Stimulated activated CD4-positive, alpha-beta T cell treated with anti-CD3 and anti-CD28 coated beads, Interleukin-12 subunit alpha, Interleukin-12 subunit beta, amount 100 ng/mL, for 4 hours (primary cell): ENCODE results near the gene GAS2L1.
"Not testable (repeated sequence)": the region's sequence is repeated elsewhere in the genome, so short reads cannot be mapped to it uniquely, and the experiment has no call there.

Experiments used
- DNase-seq: peaks from one replicate; pipeline ENCODE4 v3.0.0-alpha.2; 2020

Gene GAS2L1

DNA sequence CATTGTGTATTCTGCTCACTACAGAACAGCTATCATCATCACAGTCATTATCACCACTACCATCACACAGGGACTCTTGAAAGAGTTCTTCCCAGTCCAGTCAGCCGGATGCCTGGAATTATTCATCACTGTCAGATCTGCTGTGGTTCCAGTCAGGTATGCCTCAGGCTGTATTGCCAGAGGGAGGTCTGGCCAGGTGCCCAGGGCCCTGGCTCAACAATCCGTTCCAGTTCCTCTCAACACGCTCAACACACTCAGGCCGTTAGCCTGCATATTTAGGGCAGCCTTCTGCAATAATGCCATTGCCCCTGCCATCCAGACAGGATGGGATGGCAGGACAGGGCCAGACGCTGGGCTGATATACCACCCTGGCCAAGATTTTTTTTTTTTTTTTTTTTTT lies 37.7 kb downstream of the GAS2L1 start:
- DNase-seq = no peak

DNA sequence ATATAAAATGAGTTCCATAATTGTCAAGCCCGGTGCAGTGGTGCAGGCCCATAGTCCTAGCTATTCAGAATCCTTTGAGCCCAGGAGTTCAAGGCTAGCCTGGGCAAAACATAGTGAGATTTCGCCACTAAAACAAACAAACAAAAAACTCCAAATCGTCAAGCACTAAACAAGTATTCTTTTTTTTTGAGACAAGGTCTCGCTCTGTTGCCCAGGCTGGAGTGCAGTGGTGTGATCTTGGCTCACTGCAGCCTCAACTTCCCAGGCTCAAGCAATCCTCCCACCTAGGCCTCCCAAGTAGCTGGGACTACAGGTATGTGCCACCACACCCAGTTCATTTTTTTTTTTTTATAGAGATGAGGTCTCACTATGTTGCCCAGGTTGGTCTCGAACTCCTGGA lies 38.4 kb downstream of the GAS2L1 start:
- not testable (repeated sequence) for DNase-seq

DNA sequence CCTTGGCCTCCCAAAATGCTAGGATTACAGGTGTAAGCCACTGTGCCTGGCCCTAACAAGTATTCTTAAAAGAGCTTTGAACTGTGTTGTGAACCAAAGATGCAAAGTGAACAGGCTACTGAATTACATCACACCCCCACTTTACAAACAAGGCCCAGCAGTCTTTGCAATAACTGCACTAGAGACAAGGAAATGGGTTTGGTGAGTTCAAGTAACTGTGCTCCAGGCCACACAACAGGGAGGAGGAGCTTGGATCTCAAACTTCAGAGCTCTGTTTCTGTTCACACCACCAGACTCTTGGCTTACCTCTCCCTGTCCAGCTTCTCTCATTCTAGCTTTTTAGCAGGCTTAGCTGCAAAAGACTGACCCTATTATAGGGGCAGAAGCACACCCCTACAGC lies 39.5 kb downstream of the GAS2L1 start:
- no peak for DNase-seq

DNA sequence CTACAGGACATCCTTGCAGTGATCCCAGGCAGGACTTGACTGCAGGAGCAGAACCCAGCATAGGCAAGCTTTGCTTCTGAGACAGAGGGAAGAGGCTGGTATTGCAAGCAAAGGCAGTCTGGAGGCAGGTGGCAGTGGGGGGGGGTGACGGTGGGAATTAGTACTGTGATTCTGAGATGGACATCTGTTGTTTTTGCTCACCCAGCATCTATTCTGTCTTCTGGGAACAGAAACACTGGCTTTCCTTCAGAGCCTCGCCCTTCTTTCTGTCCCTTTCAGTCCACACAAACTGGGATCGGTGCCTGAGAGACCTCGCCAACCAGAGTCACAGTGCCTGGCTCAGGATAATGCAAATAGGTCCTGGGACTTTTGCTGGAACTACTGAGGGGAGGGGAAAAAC lies 40.2 kb downstream of the GAS2L1 start:
- no peak for DNase-seq

DNA sequence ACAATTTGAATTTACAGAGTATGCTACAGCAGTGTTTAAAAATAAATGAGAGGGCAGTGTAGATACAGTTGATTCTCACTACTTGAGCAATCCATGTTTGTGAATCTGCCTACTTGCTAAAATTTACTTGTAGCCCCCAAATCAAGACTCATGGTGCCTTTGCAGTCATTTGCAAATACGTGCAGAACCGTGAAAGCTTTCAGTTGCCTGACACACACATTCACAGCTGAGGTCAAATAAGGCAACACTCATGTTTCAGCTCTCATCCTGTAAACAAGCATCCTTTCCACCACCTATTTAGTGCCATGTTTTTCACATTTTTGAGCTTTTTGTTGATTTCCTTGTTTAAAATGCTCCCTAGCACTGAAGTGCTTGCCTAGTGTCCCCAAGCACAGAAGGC lies 41.6 kb downstream of the GAS2L1 start:
- no peak for DNase-seq

DNA sequence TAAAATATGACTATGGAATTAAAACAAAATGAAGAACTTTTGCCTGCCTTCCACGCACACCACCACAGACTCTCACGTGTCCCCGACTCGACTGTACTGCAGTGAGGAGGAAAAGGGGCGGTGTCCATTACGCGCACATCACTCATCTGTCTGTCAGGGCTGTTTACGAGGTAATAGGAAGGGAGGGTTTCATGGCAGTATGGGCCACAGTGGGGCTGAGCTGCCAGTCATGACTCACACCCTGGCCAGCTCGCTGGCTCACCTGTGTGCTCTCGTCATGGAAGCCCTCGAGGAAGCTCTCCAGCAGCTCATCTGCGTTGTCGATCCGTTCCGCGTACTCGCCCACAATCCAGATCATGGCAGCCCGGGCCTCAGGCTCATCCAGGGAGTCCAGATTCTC lies 42.5 kb downstream of the GAS2L1 start:
- DNase-seq = no peak

DNA sequence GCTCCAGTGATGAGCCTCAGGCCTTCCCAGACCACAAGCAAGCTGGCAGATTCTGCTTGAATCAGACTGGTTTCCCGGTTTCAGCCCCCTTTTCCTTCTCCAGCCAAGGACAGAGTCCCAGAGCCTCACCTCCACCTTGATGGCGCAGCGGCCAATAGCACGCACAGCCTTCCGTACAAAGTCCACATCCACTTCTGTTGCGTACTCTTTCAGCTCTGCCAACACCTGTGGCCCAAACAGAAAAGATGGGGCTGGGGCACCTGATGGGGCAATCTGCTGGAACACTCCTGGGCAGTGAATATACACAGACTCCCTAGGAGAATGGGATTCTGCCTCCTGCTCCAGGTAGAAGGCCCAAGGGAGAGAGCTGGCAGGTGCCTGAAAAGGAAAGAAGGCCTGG lies 44.6 kb downstream of the GAS2L1 start:
- DNase-seq = no peak

DNA sequence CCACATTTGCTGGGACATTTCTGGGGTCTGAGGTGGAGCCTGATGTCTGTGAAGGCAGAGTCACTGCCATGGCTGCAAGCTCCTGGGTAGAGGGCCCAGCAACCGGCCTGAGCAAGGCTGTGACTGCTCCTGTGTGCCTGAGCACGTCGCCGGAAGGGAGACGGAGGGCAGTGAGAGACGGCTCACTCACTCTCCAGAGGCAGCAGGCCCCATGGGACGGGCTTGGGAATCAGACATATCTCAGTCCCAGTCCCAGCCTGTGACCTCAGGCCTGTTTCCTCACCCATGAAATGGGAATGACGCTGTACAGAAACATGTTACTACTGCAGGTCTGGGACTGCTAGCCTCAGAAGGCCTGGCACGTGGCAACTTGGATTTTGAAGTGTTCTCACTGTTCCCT lies 45.4 kb downstream of the GAS2L1 start:
- DNase-seq = no peak

DNA sequence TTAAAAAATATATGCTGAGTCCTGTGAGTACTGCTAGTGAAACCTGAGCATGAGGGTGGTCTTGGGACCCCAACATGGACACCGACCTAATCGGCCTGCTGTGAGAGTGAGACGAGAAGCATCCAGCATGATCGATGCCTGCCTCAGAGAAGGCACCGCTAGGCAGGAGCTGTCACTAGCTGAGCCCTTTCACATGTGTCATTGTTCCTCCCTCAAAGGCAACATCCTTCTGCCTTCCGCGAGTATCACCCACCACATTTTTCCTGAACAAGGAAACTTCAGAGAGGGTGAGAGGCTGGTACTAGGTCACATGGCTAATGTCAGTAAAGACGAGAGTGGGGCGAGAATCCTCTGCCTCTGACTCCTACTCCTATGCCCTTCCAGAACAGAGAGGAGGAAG lies 46.3 kb downstream of the GAS2L1 start:
- DNase-seq = no peak

DNA sequence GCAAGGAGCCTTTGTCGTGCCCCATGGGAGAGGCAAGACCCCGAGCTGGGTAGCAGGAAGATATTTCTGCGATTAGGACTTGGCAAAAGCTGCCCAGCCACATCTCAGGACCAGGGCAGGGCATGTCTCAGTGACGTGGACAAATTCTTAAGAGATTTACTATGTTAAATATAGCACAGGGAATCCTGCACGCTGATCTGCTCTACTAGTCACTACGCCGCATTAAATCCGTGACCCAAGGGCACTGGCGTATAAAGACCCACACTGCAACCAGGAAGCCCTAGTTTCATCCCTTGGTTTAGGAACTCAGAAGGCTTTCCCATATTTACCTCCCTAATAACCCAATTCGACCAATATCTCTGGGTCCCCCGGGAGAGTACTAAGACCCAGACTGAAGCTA lies 46.8 kb downstream of the GAS2L1 start:
- DNase-seq = no peak

DNA sequence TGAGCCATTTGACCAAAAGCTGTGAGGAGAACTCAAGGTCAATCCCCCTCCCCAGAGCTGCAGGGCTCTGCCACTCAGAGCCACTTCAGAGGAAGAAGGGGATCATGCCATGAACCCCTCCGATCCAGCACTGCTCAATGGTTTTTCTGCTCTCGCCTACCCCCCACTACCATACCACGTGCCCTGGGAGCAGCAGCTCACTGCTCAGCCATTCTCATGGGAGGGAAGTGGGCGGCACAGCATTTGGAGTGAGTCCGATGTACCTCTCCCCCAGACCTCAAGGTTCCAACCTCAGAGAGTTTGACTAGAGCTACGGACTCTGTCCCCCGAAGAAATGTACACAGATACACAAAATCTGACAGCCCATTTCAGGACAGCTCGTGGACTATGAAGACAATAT lies 47.4 kb downstream of the GAS2L1 start:
- DNase-seq = no peak

DNA sequence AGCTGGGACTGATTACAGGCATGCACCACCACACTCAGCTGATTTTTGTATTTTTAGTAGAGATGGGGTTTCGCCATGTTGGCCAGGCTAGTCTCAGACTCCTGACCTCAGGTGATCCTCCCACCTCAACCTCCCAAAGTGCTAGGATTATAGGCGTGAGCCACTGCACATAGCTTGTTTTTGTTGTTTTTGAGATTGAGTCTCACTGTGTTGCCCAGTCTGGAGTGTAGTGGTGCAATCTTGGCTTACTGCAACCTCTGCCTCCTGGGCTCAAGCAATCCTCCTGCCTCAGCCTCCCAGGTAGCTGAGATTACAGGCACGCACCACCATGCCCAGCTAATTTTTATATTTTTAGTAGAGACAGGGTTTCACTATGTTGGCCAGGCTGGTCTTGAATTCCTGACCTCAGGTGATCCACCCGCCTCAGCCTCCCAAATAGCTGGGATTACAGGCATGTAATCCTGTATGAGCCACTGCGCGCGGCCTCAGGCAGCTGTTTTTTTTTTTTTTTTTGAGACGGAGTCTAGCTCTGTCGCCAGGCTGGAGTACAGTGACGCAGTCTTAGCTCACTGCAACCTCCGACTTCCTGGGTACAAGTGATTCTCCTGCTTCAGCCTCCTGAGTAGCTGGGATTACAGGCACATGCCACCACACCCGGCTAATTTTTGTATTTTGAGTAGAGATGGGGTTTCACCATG lies 50.9 kb downstream of the GAS2L1 start:
- not testable (repeated sequence) for DNase-seq

DNA sequence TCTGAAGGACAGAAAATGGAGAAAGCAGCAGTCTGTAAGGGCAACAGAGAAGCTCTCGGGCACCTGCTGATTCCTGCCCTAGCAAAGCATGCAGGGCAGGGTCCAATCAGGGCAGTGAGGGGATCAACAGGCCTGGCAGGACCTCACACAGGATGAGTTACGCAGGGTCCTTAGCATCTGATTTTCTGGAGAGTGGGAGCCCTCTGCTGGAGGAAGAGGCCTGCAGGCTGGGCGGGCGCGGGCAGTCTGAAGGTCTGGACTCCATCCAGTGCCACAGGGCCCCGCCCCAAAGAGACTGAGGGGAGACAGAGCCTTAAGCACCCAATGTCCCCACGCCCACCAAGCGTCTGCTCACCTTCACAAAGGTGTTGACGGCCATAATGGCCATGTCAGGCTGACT lies 53.0 kb downstream of the GAS2L1 start:
- no peak for DNase-seq
